ENCODE measurements around the gene PELI3.
"Not testable (repeated sequence)": the region's sequence is repeated elsewhere in the genome, so short reads cannot be mapped to it uniquely, and the experiment has no call there.

Gene PELI3

GRCh38 chr11:66447012-66447411, 19.7 kb upstream of the PELI3 start:
- no peak for DNase-seq

- DNase-seq = no peak
These were observed 18.2 kb upstream of the PELI3 start for GRCh38 chr11:66448523-66448922.

GRCh38 chr11:66450560-66450959, 16.1 kb upstream of the PELI3 start:
- no peak for DNase-seq

- no peak for DNase-seq
These were observed 15.0 kb upstream of the PELI3 start for GRCh38 chr11:66451663-66452062.

- no peak for DNase-seq
These were observed 12.5 kb upstream of the PELI3 start for GRCh38 chr11:66454247-66454646.

- DNase-seq = no peak
These were observed 11.9 kb upstream of the PELI3 start for GRCh38 chr11:66454828-66455227.

GRCh38 chr11:66457826-66458225, 8.9 kb upstream of the PELI3 start:
- no peak for DNase-seq

- no peak for DNase-seq
These were observed 7.4 kb upstream of the PELI3 start for GRCh38 chr11:66459138-66459778.

- DNase-seq = no peak
These were observed 4.7 kb upstream of the PELI3 start for GRCh38 chr11:66462010-66462409.

- no peak for DNase-seq
These were observed 3.8 kb upstream of the PELI3 start for GRCh38 chr11:66462911-66463310.

- DNase-seq = not testable (repeated sequence)
These were observed 2.6 kb upstream of the PELI3 start for GRCh38 chr11:66464116-66464515.

GRCh38 chr11:66464916-66465315, 1.8 kb upstream of the PELI3 start:
- DNase-seq = no peak

GRCh38 chr11:66465373-66466224, 1.1 kb upstream of the PELI3 start:
- no peak for DNase-seq

- peak; percentile 26 for DNase-seq
These were observed 442 bp downstream of the PELI3 start for GRCh38 chr11:66467034-66467659.

GRCh38 chr11:66467756-66468155, 1.1 kb downstream of the PELI3 start:
- no peak for DNase-seq

GRCh38 chr11:66468691-66469090, 2.0 kb downstream of the PELI3 start:
- DNase-seq = no peak

- DNase-seq = no peak
These were observed 2.7 kb downstream of the PELI3 start for GRCh38 chr11:66469441-66469840.

GRCh38 chr11:66470015-66470414, 3.3 kb downstream of the PELI3 start:
- DNase-seq = no peak

GRCh38 chr11:66471142-66471541, 4.4 kb downstream of the PELI3 start:
- DNase-seq = no peak

- no peak for DNase-seq
These were observed 5.3 kb downstream of the PELI3 start for GRCh38 chr11:66472054-66472453.

GRCh38 chr11:66473167-66473566, 6.5 kb downstream of the PELI3 start:
- no peak for DNase-seq

GRCh38 chr11:66473608-66474515, 7.2 kb downstream of the PELI3 start:
- DNase-seq = no peak

All from fibroblast of skin of back (primary cell).